Suppressor macrophage (primary cell): ENCODE data around the gene PFN3.
"Not testable (repeated sequence)": the region's sequence is repeated elsewhere in the genome, so short reads cannot be mapped to it uniquely, and the experiment has no call there.

Experiments
- DNase-seq, 4 experiments: peaks; one replicate each; pipeline ENCODE4 v3.0.0-alpha.2; 2020 to 2022

The PFN3 gene

GRCh38 chr5:177372034-177372896 is 28.2 kb downstream of the PFN3 start:
- DNase-seq: peak in 3 of 4 experiments; percentile 27 to 46 (median 39)

GRCh38 chr5:177371120-177372033 is 29.1 kb downstream of the PFN3 start:
- DNase-seq: no peak

- DNase-seq: peak; percentile 60 to 80 (median 74)
Measured at GRCh38 chr5:177370488-177371119, 29.9 kb downstream of the PFN3 start.

GRCh38 chr5:177369645-177370440 is 30.6 kb downstream of the PFN3 start:
- no peak for DNase-seq

GRCh38 chr5:177368869-177369644 is 31.4 kb downstream of the PFN3 start:
- DNase-seq: peak in 3 of 4 experiments; percentile 48 to 62 (median 60)

- DNase-seq: no peak
Measured at GRCh38 chr5:177367981-177368868, 32.2 kb downstream of the PFN3 start.

- DNase-seq: no peak
Measured at GRCh38 chr5:177367323-177367848, 33.1 kb downstream of the PFN3 start.

- DNase-seq: no peak
Measured at GRCh38 chr5:177366528-177367322, 33.7 kb downstream of the PFN3 start.

- no peak for DNase-seq
Measured at GRCh38 chr5:177365845-177366527, 34.5 kb downstream of the PFN3 start.

GRCh38 chr5:177364159-177364962 is 36.1 kb downstream of the PFN3 start:
- peak in 3 of 4 experiments; percentile 54 to 66 (median 65) for DNase-seq

- no peak for DNase-seq
Measured at GRCh38 chr5:177363565-177363964, 36.9 kb downstream of the PFN3 start.

- DNase-seq: peak in 3 of 4 experiments; percentile 38 to 77 (median 71)
Measured at GRCh38 chr5:177362610-177363507, 37.6 kb downstream of the PFN3 start.

- no peak for DNase-seq
Measured at GRCh38 chr5:177362292-177362609, 38.2 kb downstream of the PFN3 start.

- peak; percentile 63 to 77 (median 74) for DNase-seq
Measured at GRCh38 chr5:177361418-177362291, 38.8 kb downstream of the PFN3 start.

- DNase-seq: not testable (repeated sequence)
Measured at GRCh38 chr5:177360740-177361139, 39.7 kb downstream of the PFN3 start.
